Cardiac fibroblast (primary cell): ENCODE data around the gene LOC128125822.
"Not testable (repeated sequence)": the region's sequence is repeated elsewhere in the genome, so short reads cannot be mapped to it uniquely, and the experiment has no call there.

Experiments used
- DNase-seq, 2 donors: peaks; one replicate each; pipeline versions ENCODE4 v3.0.0 to v3.0.0-alpha.2; 2010; ENCODE audit warnings: low read depth in 2 of 2
- H3K4me3 ChIP-seq, 2 donors: replicated peaks in 1 of 2; 1 replicate in 1 of 2; 2 replicates in 1 of 2; pipeline ENCODE4 v1.5.1; 2011; ENCODE audit warnings: low read depth in 2 of 2, low read length in 2 of 2, mild to moderate bottlenecking in 2 of 2, moderate library complexity in 1 of 2
- TF ChIP-seq, protein P1 (sequence below): IDR thresholded peaks from one replicate; pipeline ENCODE4 v1.5.1; 2011; ENCODE audit warnings: low read depth, mild to moderate bottlenecking, low read length, inconsistent platforms

Gene LOC128125822

DNA sequence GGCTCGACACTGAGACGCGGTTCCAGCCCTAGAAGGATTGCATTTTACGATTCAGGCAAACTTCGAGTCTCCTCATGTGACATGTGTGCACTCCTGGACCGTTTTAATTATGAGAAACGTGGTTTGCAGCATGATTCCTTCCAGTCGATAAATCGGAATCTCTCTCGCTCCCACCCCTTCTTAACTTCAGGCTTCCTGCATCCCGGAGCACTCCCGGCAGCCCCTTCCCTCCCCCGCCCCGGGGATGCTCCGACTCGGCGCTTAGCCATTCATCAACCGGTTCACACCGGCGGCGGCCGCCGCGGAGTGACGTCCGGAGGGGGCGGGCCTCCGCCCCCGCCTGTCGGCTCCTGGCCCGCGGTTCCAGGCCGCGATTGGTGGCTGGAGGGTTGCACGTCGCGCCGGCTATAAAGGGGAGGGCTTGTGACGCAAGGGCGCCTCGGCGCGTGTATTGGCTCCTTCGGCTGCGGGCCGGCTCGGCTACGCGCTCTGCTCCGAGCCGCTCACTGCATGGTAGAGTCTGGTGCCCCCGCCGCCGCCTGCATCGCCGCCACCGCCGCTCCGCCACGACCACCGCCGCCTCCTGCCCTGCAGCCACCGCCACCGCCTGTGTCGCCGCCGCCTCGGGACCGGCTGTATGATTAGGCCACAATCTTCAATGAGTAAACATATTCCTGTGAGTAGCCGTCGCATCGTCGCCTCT is at the start of gene LOC128125822, which contains the start of gene PTP4A1:
LOC128125822 (plus strand) TSS at position 437 of the 703 bp plus-strand sequence.
PTP4A1 (plus strand) TSS at position 437 of the 703 bp plus-strand sequence. CDS start 4,401 bp downstream, outside the sequence.
- H3K4me3 ChIP-seq, result peak within 1 kb of the TSS; percentile 89 to 96
- TF ChIP-seq, protein P1, sequence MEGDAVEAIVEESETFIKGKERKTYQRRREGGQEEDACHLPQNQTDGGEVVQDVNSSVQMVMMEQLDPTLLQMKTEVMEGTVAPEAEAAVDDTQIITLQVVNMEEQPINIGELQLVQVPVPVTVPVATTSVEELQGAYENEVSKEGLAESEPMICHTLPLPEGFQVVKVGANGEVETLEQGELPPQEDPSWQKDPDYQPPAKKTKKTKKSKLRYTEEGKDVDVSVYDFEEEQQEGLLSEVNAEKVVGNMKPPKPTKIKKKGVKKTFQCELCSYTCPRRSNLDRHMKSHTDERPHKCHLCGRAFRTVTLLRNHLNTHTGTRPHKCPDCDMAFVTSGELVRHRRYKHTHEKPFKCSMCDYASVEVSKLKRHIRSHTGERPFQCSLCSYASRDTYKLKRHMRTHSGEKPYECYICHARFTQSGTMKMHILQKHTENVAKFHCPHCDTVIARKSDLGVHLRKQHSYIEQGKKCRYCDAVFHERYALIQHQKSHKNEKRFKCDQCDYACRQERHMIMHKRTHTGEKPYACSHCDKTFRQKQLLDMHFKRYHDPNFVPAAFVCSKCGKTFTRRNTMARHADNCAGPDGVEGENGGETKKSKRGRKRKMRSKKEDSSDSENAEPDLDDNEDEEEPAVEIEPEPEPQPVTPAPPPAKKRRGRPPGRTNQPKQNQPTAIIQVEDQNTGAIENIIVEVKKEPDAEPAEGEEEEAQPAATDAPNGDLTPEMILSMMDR, result no peak
- peak; percentile 97 to 99 for DNase-seq

GRCh38 chr6:63522911-63523287 is 49.4 kb upstream of the LOC128125822 start:
- not testable (repeated sequence) for DNase-seq

DNA sequence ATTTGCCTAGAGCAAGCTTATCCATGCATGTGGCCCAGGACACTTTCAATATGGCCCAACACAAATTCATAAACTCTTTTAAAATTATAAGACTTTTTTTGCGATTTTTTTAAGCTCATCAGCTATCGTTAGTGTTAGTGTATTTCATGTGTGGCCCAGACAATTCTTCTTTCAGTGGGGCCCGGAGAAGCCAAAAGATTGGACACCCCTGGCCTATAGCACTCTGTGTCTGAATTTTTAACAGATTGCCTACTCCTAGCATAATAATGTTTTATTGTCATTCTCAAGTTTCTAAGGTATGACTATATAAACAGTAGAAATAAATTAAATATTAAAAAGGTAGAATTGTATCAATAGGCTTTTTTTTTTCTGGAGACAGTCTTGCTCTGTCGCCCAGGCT is 48.6 kb upstream of the LOC128125822 start:
- TF ChIP-seq, protein P1, result no peak
- no peak overlapping the region for H3K4me3 ChIP-seq

More at GRCh38 chr6:63522911-63523287, 49.4 kb upstream of the LOC128125822 start:
- not testable (repeated sequence) for H3K4me3 ChIP-seq

GRCh38 chr6:63525186-63525878 is 46.9 kb upstream of the LOC128125822 start:
- TF ChIP-seq, protein P1, result no peak
- no peak overlapping the region for H3K4me3 ChIP-seq
- DNase-seq, result no peak

More for the DNA sequence above, 48.6 kb upstream of the LOC128125822 start:
- no peak for DNase-seq

GRCh38 chr6:63526931-63527330 is 45.3 kb upstream of the LOC128125822 start:
- H3K4me3 ChIP-seq, result no peak overlapping the region
- TF ChIP-seq, protein P1, result no peak
- no peak for DNase-seq

GRCh38 chr6:63527658-63528514 is 44.4 kb upstream of the LOC128125822 start:
- H3K4me3 ChIP-seq, result no peak overlapping the region
- TF ChIP-seq, protein P1, result no peak
- DNase-seq, result peak; percentile 94 to 98
